ENCODE measurements around the gene PPP1R37.
A peak's percentile ranks its signal among the peaks of the same experiment; 100 is the strongest.

Gene PPP1R37

DNA sequence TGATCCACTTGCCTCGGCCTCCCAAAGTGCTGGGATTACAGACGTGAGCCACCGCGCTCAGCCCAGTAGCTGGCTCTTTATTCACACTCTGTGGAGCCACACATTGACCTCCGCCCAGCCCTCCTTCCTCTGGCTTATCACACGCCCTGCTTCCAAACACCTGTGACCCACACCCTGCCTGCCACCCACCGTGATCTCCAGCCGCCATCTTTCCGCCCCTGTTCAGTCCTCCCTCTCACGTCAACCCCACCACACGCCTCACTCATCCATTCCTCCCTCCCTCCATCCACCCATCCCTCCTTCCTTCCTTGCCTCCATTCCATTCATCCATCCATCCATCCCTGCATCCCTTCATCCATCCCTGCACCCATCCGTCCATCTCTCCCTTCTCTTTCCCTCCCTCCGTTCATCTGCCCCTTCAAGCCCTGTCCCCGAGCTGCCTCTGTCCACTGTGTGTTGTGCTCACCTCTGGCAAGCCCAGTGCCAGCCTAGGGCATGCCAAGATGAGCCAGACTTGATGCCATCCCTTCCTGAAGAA lies 34.3 kb upstream of the PPP1R37 start:
- Histone ChIP-seq H3K9me3 (ENCODE audit: low read length) (no peaks in the 10 kb centered on the region), H3K4me3 (ENCODE audit: low read depth, low read length, poor library complexity, severe bottlenecking) (no peak overlapping the region), H3K9me2 (ENCODE audit: low read depth, low read length) (no peaks in the 10 kb centered on the region), H3K4me2 (ENCODE audit: low read length) (no peak overlapping the region), H3K36me3 (ENCODE audit: insufficient read depth, low read length) (peaks cover 92% of the 10 kb centered on the region), H3K27ac (ENCODE audit: low read depth, low read length, poor library complexity, severe bottlenecking) (peak overlapping the region; percentile 60), H4K20me1 (ENCODE audit: insufficient read depth, low read length) (no peaks in the 10 kb centered on the region), H3K9ac (ENCODE audit: low read length) (no peak overlapping the region), H2AFZ (ENCODE audit: low read length) (no peak overlapping the region), H3F3A (ENCODE audit: insufficient read depth, low read length) (no peaks in the 10 kb centered on the region), H3K27me3 (ENCODE audit: insufficient read depth, low read length) (no peaks in the 10 kb centered on the region), H3K4me1 (ENCODE audit: insufficient read depth, low read length, severe bottlenecking) (peaks cover 12% of the 10 kb centered on the region), H3K79me2 (ENCODE audit: insufficient read depth, low read length) (no peaks in the 10 kb centered on the region)
- no peak for TF ChIP-seq EZH2 (IDR thresholded peaks at IDR 0.05; ENCODE audit: borderline replicate concordance, low read length)

GRCh38 chr19:45059258-45059965 lies 33.6 kb upstream of the PPP1R37 start:
- Histone ChIP-seq H3K4me2 (ENCODE audit: low read length) (no peak overlapping the region), H3K36me3 (ENCODE audit: insufficient read depth, low read length) (peaks cover 92% of the 10 kb centered on the region), H3K4me3 (ENCODE audit: low read depth, low read length, poor library complexity, severe bottlenecking) (no peak overlapping the region), H3K9me3 (ENCODE audit: low read length) (no peaks in the 10 kb centered on the region), H4K20me1 (ENCODE audit: insufficient read depth, low read length) (no peaks in the 10 kb centered on the region), H3K27ac (ENCODE audit: low read depth, low read length, poor library complexity, severe bottlenecking) (peak overlapping the region; percentile 60), H3K4me1 (ENCODE audit: insufficient read depth, low read length, severe bottlenecking) (peaks cover 12% of the 10 kb centered on the region), H3K9me2 (ENCODE audit: low read depth, low read length) (no peaks in the 10 kb centered on the region), H3F3A (ENCODE audit: insufficient read depth, low read length) (no peaks in the 10 kb centered on the region), H3K79me2 (ENCODE audit: insufficient read depth, low read length) (no peaks in the 10 kb centered on the region), H2AFZ (ENCODE audit: low read length) (no peak overlapping the region), H3K27me3 (ENCODE audit: insufficient read depth, low read length) (no peaks in the 10 kb centered on the region), H3K9ac (ENCODE audit: low read length) (no peak overlapping the region)
- TF ChIP-seq CTCF (IDR thresholded peaks at IDR 0.05; ENCODE audit: low read length) (peak; percentile 92), EZH2 (IDR thresholded peaks at IDR 0.05; ENCODE audit: borderline replicate concordance, low read length) (no peak)

- no peaks in the 10 kb centered on the region for H3K27me3 ChIP-seq (ENCODE audit: insufficient read depth, low read length)
- no peaks in the 10 kb centered on the region for H3K9me2 ChIP-seq (ENCODE audit: low read depth, low read length)
- H3K9ac ChIP-seq (ENCODE audit: low read length) = no peak overlapping the region
- H2AFZ ChIP-seq (ENCODE audit: low read length) = no peak overlapping the region
- no peak overlapping the region for H3K27ac ChIP-seq (ENCODE audit: low read depth, low read length, poor library complexity, severe bottlenecking)
- H3K4me2 ChIP-seq (ENCODE audit: low read length) = no peak overlapping the region
- no peak for TF ChIP-seq EZH2 (IDR thresholded peaks at IDR 0.05; ENCODE audit: borderline replicate concordance, low read length)
- TF ChIP-seq CTCF (IDR thresholded peaks at IDR 0.05; ENCODE audit: low read length) = no peak
- no peaks in the 10 kb centered on the region for H3K9me3 ChIP-seq (ENCODE audit: low read length)
- no peaks in the 10 kb centered on the region for H3K79me2 ChIP-seq (ENCODE audit: insufficient read depth, low read length)
- peaks cover 89% of the 10 kb centered on the region for H3K36me3 ChIP-seq (ENCODE audit: insufficient read depth, low read length)
- H4K20me1 ChIP-seq (ENCODE audit: insufficient read depth, low read length) = no peaks in the 10 kb centered on the region
- no peaks in the 10 kb centered on the region for H3F3A ChIP-seq (ENCODE audit: insufficient read depth, low read length)
- no peak overlapping the region for H3K4me3 ChIP-seq (ENCODE audit: low read depth, low read length, poor library complexity, severe bottlenecking)
- H3K4me1 ChIP-seq (ENCODE audit: insufficient read depth, low read length, severe bottlenecking) = peaks cover 5% of the 10 kb centered on the region
These were observed 31.0 kb upstream of the PPP1R37 start for GRCh38 chr19:45061965-45062364.

All from OCI-LY1 (cell line).